Stimulated activated CD8-positive, alpha-beta memory T cell treated with anti-CD3 and anti-CD28 coated beads, Interleukin-15, amount 100 ng/mL, for 1 hour (primary cell): Measurements from ENCODE around the gene DSG4.

Experiments
- DNase-seq: peaks from one replicate; pipeline ENCODE4 v3.0.0-alpha.2; 2020; ENCODE audit warnings: low read depth

Gene DSG4

GRCh38 chr18:31450409-31450808, 73.8 kb downstream of the DSG4 start:
- DNase-seq: no peak

- DNase-seq: no peak
Observed at GRCh38 chr18:31451625-31452024, 75.0 kb downstream of the DSG4 start.

GRCh38 chr18:31454066-31454708, 77.6 kb downstream of the DSG4 start:
- DNase-seq: no peak
